Fibroblast of villous mesenchyme (primary cell): ENCODE data around the gene CCDC15. TPM values are rescaled to one million over a fixed set of nuclear protein-coding genes. Genes with fewer than 3 reads are reported as not detected.

Source experiments
- DNase-seq: peaks from one replicate; pipeline ENCODE4 v3.0.0-alpha.2; 2010; ENCODE audit warnings: low read depth
- H3K4me3 ChIP-seq: 2 replicates; pipeline ENCODE4 v1.5.1; 2011; ENCODE audit warnings: low read depth, mild to moderate bottlenecking, low read length
- total RNA-seq: library from RNA; depleted of rRNA; stranded (reverse); fragments of >200 nt; gene quantifications from 2 replicates; pipeline ENCODE4 v1.2.3, GENCODE V29; 2012
- TF ChIP-seq, protein P1 (sequence below): IDR thresholded peaks from 2 replicates; pipeline ENCODE4 v1.5.1; 2012; ENCODE audit warnings: low read depth, mild to moderate bottlenecking, low read length; ENCODE audit not compliant: insufficient read depth

CCDC15 gene
- total RNA-seq, 1 donor, result 3.5 TPM

DNA sequence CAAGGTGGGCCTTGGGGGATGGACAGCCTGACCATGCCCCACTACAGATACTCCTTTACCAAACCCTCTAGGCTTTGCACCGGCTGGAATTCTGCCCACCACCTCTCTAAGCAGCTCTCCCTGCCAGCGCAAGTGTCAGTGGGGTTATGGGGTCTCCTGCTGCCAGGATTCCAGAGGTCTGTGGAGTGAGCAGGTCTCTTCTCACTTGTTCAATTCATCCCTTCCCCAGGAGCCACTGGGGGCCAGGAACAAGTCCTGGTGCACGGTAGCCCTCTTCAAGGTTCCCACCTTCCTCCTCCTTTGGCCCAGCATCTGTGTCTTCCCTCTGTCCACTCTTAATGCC lies 30.5 kb downstream of the CCDC15 start:
- TF ChIP-seq, protein P1, sequence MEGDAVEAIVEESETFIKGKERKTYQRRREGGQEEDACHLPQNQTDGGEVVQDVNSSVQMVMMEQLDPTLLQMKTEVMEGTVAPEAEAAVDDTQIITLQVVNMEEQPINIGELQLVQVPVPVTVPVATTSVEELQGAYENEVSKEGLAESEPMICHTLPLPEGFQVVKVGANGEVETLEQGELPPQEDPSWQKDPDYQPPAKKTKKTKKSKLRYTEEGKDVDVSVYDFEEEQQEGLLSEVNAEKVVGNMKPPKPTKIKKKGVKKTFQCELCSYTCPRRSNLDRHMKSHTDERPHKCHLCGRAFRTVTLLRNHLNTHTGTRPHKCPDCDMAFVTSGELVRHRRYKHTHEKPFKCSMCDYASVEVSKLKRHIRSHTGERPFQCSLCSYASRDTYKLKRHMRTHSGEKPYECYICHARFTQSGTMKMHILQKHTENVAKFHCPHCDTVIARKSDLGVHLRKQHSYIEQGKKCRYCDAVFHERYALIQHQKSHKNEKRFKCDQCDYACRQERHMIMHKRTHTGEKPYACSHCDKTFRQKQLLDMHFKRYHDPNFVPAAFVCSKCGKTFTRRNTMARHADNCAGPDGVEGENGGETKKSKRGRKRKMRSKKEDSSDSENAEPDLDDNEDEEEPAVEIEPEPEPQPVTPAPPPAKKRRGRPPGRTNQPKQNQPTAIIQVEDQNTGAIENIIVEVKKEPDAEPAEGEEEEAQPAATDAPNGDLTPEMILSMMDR, result no peak
- no peak overlapping the region for H3K4me3 ChIP-seq
- no peak for DNase-seq

DNA sequence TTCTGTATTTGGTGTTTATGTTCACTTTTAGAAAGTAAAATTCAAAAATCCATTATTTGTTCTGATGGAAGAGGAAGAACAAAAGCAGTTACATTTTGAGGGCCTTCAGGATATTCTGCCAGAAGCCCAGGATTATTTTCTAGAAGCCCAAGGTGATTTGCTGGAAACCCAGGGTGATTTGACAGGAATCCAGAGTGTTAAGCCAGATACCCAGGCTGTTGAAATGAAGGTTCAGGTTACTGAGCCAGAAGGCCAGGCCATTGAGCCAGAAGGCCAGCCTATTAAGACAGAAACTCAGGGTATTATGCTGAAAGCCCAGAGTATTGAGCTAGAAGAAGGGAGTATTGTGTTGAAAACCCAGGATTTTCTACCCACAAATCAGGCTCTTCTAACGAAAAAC lies 33.1 kb downstream of the CCDC15 start:
- no peak overlapping the region for H3K4me3 ChIP-seq
- TF ChIP-seq, protein P1, result no peak
- DNase-seq, result no peak

DNA sequence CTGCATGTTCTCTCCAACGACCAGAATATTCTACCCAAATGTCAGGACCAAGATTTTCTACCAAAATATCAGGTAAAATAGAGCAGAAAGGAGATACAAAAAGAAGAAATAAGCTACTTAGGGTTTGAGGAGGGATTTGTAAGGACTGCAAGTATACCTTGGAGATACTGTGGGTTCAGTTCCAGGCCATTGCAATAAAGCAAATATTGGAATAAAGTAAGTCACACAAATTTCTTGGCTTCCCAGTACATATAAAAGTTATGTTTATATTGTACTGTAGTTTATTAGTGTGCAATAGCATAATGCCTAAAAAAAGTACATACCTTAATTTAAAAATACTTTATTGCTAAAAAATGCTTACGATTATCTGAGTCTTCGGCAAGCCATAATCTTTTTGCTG lies 34.1 kb downstream of the CCDC15 start:
- TF ChIP-seq, protein P1, result no peak
- no peak overlapping the region for H3K4me3 ChIP-seq
- DNase-seq, result no peak

DNA sequence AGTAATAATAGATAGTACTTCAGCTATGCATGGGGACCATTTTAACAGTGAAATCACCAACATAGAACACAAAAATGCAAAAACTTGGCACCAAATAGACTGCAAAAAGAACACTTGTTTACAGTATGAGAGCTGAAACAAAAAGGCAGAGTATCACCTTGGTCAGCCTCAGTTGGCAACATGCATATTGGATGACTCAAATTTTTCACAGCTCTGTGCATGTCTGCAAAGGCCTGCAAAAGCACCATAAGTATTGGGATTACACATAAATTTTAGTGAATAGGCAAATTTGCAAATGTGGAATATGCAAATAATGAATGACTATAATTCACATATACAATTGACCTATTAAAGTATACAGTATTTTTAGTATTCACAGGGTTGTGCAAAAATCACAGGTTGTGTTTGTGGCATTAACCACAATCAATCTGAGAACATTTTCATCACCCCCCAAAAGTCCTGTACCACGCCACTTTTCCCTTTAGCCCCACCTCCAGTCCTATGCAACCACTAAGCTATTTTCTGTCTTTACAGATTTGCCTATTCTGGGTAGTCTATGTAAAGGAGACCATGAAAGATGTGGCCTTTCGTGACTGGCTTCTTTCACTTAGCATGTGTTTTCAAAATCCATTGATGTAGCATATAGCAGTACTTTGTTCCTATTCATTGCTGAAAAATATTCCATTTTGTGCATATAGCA lies 47.2 kb downstream of the CCDC15 start:
- TF ChIP-seq, protein P1, result no peak
- H3K4me3 ChIP-seq, result no peak overlapping the region
- DNase-seq, result no peak

DNA sequence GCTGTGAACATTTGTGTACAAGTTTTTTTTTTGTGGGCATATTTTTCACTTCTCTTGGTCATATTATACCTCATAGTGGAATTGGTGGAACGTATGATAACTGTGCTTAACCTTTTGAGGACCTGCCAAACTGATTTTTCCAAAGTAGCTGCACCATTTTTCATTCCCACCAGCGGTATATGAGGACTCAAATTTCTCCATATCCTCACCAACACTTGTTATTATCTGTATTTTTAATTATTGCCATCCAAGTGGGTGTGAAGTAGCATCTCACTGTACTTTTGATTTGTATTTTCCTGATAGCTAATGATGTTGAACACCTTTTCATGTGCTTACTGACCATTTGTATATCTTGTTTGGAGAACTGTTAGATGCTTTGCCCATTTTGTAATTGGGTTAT lies 47.8 kb downstream of the CCDC15 start:
- TF ChIP-seq, protein P1, result no peak
- DNase-seq, result no peak
- H3K4me3 ChIP-seq, result no peak overlapping the region

DNA sequence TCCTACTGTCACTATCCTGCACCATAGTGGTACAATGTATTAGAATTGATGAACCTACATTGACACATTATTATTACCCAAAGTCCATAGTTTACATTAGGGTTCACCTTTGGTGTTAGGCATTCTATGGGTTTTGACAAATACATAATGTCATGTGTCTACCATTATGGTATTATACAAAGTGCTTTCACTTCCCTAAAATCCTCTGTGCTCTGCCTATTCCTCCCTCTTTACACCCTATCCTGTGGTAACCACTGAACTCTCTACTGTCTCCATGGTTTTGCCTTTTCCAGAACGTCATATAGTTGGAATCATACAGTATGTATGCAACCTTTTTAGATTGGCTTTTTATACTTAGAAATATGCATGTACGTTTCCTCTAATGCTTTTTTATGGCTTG lies 51.5 kb downstream of the CCDC15 start:
- TF ChIP-seq, protein P1, result no peak
- no peak for DNase-seq
- H3K4me3 ChIP-seq, result no peak overlapping the region

DNA sequence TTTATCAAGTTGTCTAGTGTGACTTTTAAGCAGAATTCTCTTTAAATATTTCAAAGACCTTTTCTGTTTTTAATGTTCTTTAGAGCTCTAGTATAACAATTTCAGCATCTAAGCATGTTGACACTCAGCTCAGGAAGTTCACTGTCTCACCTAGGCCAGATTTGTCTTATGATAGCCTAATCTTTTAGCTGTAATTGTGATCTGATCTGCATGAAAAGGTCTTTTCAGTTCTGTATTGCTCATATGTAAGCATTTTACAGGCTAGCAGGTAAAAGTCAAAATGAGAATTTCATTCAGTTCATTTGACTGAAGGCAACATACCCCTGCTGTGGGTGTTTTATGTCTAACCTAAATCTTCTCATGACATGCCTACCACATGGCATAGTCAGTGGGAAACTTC lies 62.4 kb downstream of the CCDC15 start:
- DNase-seq, result no peak
- TF ChIP-seq, protein P1, result no peak
- no peak overlapping the region for H3K4me3 ChIP-seq
